ENCODE data around the gene ENTPD8.

Gene ENTPD8

DNA sequence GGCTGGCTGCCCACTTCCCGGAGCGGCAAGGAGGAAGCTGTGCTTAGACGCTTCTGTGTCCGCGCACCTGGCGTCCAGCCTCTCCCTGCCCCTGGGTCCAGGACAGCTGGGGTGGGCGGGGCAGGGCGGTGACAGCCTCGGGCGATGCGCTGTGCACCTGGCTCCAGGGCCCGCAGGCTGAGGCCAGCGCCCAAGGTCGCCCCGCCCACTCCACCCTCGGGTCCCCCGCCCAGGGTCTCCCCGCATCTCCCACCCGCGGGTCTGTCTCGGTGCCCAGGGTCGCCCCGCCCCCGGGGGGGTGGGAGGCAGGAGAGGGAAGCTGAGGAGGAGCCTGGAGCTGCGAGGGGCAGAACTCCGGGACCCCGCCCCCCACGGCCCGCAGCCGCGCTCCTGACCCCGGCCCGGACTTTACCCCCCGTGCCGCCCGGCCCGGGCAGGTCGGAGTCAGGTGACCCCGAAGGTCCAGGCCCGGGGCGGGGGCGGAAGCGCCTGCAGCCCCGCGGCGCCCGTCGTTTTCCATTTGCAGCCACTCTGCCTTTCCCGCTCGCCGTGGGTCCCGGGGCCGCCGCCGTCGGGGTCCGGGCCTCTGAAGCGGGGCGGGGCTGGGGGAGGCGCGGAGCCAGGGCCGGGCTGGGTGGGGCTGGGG, at the start of gene ENTPD8:
ENTPD8 (minus strand) TSS at position 69 of the 646 bp plus-strand sequence. CDS start 3,072 bp downstream, outside the sequence.
- Mint-ChIP-seq H3K27ac (ENCODE audit: low read depth) (no peak within 1 kb of the TSS), H3K9me3 (no peaks in the 10 kb centered on the region), H3K36me3 (ENCODE audit: insufficient read depth) (peaks cover 1% of the 10 kb centered on the region), H3K27me3 (peaks cover 20% of the 10 kb centered on the region), H3K4me1 (peaks cover 15% of the 10 kb centered on the region), H3K4me3 (peak within 1 kb of the TSS; percentile 60)
- no peak for ATAC-seq (replicated peaks; ENCODE audit: extremely low read depth, poor library complexity, severe bottlenecking)
- no peak for DNase-seq (ENCODE audit: low spot score in 2 of 2)

- Mint-ChIP-seq H3K4me3 (no peak overlapping the region), H3K36me3 (ENCODE audit: insufficient read depth) (peaks cover 5% of the 10 kb centered on the region), H3K27ac (ENCODE audit: low read depth) (no peak overlapping the region), H3K9me3 (no peaks in the 10 kb centered on the region), H3K4me1 (peaks cover 9% of the 10 kb centered on the region), H3K27me3 (no peaks in the 10 kb centered on the region)
- no peak for DNase-seq (ENCODE audit: low spot score in 2 of 2)
- no peak for ATAC-seq (replicated peaks; ENCODE audit: extremely low read depth, poor library complexity, severe bottlenecking)
Measured at GRCh38 chr9:137490532-137491186, 49.5 kb upstream of the ENTPD8 start.

DNA sequence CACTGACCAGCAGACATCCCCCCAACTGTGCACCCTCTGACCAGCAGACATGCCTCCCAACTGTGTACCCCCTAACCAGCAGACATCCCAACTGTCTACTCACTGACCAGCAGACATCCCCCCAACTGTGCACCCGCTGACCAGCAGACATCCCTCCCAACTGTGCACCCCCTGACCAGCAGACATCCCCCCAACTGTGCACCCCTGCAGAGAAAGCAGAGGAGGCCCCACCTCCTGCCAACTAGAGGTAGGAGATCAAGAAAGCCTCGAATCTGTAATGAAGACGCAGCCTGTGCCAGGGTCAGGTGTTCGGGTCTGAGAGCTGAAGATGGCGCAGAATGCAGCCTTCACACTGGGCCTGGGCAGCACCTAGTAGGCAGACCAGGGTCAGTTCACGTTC, 47.7 kb upstream of the ENTPD8 start:
- Mint-ChIP-seq H3K27me3 (no peaks in the 10 kb centered on the region), H3K9me3 (no peaks in the 10 kb centered on the region), H3K4me1 (peaks cover 9% of the 10 kb centered on the region), H3K4me3 (no peak overlapping the region), H3K36me3 (ENCODE audit: insufficient read depth) (peaks cover 3% of the 10 kb centered on the region), H3K27ac (ENCODE audit: low read depth) (no peak overlapping the region)
- DNase-seq (ENCODE audit: low spot score in 2 of 2) = no peak
- no peak for ATAC-seq (replicated peaks; ENCODE audit: extremely low read depth, poor library complexity, severe bottlenecking)

- Mint-ChIP-seq H3K9me3 (no peaks in the 10 kb centered on the region), H3K27ac (ENCODE audit: low read depth) (no peak overlapping the region), H3K36me3 (ENCODE audit: insufficient read depth) (peaks cover 3% of the 10 kb centered on the region), H3K4me3 (no peak overlapping the region), H3K4me1 (peaks cover 9% of the 10 kb centered on the region), H3K27me3 (no peaks in the 10 kb centered on the region)
- no peak for DNase-seq (ENCODE audit: low spot score in 2 of 2)
- ATAC-seq (replicated peaks; ENCODE audit: extremely low read depth, poor library complexity, severe bottlenecking) = no peak
Measured at GRCh38 chr9:137488327-137488653, 47.1 kb upstream of the ENTPD8 start.

DNA sequence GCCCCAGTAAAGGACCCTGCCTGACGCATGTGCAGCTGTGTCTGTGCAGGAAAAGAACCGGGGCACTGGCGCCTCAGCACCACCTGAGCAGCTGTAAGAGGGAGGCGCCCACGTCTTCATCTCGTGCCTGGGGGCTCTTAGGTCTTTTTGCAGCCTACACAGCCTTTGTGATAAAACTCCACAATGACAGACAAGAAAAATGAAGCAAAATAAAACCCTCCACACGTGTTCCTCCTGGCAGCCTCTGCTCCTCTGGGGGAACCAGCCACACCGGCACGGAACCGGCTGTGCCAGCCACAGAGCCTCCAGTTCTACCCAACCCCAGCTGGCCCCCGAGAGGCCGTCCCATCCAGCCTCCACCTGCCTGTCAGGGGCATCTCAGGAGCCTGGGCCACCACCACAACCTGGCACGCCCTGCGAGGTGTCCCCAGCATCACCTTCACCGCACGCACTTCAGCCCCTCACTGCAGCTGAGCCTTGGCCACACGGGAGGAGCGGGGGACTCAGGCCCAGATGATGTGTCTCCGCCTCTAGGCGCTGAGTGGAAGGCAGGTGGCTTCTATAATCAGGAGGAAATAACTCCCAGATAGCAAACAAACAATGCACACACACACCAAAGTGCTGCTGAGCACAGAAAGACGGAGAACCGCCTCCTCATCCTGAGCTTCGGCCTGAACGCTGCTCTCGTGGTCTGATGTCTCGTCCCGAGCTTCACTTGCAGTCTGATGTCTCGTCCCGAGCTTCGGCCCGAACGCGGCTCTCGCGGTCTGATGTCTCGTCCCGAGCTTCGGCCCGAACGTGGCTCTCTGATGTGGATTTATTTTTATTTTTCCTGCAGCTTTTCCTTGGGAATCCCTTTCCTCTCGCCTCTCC, 46.5 kb upstream of the ENTPD8 start:
- H3K9me3 Mint-ChIP-seq = no peaks in the 10 kb centered on the region
- H3K4me1 Mint-ChIP-seq = peaks cover 9% of the 10 kb centered on the region
- peaks cover 3% of the 10 kb centered on the region for H3K36me3 Mint-ChIP-seq (ENCODE audit: insufficient read depth)
- no peak overlapping the region for H3K4me3 Mint-ChIP-seq
- DNase-seq (ENCODE audit: low spot score in 2 of 2) (no peak), ATAC-seq (replicated peaks; ENCODE audit: extremely low read depth, poor library complexity, severe bottlenecking) (no peak)
- no peaks in the 10 kb centered on the region for H3K27me3 Mint-ChIP-seq
- no peak overlapping the region for H3K27ac Mint-ChIP-seq (ENCODE audit: low read depth)

GRCh38 chr9:137486545-137487453, 45.6 kb upstream of the ENTPD8 start:
- no peak overlapping the region for H3K27ac Mint-ChIP-seq (ENCODE audit: low read depth)
- H3K4me3 Mint-ChIP-seq = no peak overlapping the region
- no peaks in the 10 kb centered on the region for H3K27me3 Mint-ChIP-seq
- ATAC-seq (replicated peaks; ENCODE audit: extremely low read depth, poor library complexity, severe bottlenecking) = no peak
- H3K4me1 Mint-ChIP-seq = peaks cover 6% of the 10 kb centered on the region
- H3K36me3 Mint-ChIP-seq (ENCODE audit: insufficient read depth) = peaks cover 3% of the 10 kb centered on the region
- no peak for DNase-seq (ENCODE audit: low spot score in 2 of 2)
- no peaks in the 10 kb centered on the region for H3K9me3 Mint-ChIP-seq

DNA sequence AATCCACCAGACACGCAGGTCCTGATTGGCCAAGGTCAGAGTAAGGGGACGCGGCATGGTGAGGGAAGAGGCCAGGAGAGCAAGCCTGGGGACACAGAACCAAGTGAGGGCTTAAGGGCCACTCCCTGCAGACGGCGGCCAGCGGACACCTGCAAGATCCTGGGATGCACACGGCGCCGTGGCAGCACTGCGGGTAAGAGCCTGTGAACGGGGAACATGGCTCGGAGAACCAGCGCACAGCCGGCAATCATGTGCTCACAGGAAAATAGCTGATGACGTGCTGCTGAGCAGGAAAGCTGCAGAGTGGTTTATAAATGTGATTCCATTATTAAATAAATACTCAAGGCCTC, 45.0 kb upstream of the ENTPD8 start:
- no peak for DNase-seq (ENCODE audit: low spot score in 2 of 2)
- no peaks in the 10 kb centered on the region for H3K4me1 Mint-ChIP-seq
- peaks cover 3% of the 10 kb centered on the region for H3K36me3 Mint-ChIP-seq (ENCODE audit: insufficient read depth)
- H3K9me3 Mint-ChIP-seq = no peaks in the 10 kb centered on the region
- no peak overlapping the region for H3K4me3 Mint-ChIP-seq
- ATAC-seq (replicated peaks; ENCODE audit: extremely low read depth, poor library complexity, severe bottlenecking) = no peak
- no peaks in the 10 kb centered on the region for H3K27me3 Mint-ChIP-seq
- H3K27ac Mint-ChIP-seq (ENCODE audit: low read depth) = no peak overlapping the region

DNA sequence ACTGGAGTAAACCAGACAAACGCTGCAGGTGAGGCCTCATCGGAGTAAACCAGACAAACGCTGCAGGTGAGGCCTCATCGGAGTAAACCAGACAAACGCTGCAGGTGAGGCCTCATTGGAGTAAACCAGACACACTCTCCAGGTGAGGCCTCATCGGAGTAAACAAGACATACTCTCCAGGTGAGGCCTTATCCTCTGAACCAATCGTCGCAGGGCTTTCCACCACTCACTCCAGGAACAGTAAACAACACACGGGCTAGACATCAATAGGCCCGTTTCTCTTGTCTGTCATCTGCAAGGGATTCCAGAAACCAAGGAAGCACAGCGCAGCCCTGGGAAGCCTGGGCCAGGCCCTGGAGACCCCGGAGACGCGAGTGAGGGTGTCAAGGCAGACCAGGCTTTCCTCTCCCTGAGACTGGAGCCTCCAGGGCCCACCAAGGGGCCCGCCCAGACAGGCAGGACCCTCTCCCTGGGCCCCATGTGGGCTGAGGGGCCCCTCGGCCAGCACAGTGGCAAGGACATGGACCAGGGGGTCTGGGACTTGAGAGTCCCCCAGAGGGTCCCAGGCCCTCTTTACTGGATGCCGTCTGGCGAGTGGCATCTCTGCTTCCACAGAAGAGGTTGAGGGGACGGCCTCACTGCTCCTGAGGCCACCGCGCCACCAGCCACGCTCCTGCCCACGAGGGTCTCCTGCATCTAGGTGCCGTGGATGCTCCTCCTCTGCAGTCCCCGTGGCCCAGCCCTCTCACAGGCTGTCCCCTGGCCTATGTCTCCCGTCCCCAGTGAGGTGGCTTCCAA, 44.4 kb upstream of the ENTPD8 start:
- Mint-ChIP-seq H3K27me3 (no peaks in the 10 kb centered on the region), H3K27ac (ENCODE audit: low read depth) (no peak overlapping the region), H3K36me3 (ENCODE audit: insufficient read depth) (peaks cover 3% of the 10 kb centered on the region), H3K4me3 (no peak overlapping the region), H3K4me1 (no peaks in the 10 kb centered on the region), H3K9me3 (no peaks in the 10 kb centered on the region)
- ATAC-seq (replicated peaks; ENCODE audit: extremely low read depth, poor library complexity, severe bottlenecking) (no peak), DNase-seq (ENCODE audit: low spot score in 2 of 2) (no peak)

GRCh38 chr9:137484551-137485315, 43.6 kb upstream of the ENTPD8 start:
- no peaks in the 10 kb centered on the region for H3K4me1 Mint-ChIP-seq
- no peak overlapping the region for H3K4me3 Mint-ChIP-seq
- DNase-seq (ENCODE audit: low spot score in 2 of 2) (no peak), ATAC-seq (replicated peaks; ENCODE audit: extremely low read depth, poor library complexity, severe bottlenecking) (no peak)
- peaks cover 3% of the 10 kb centered on the region for H3K36me3 Mint-ChIP-seq (ENCODE audit: insufficient read depth)
- H3K27me3 Mint-ChIP-seq = no peaks in the 10 kb centered on the region
- no peaks in the 10 kb centered on the region for H3K9me3 Mint-ChIP-seq
- H3K27ac Mint-ChIP-seq (ENCODE audit: low read depth) = no peak overlapping the region

GRCh38 chr9:137482094-137482781, 41.1 kb upstream of the ENTPD8 start:
- H3K27me3 Mint-ChIP-seq = no peaks in the 10 kb centered on the region
- DNase-seq (ENCODE audit: low spot score in 2 of 2) (no peak), ATAC-seq (replicated peaks; ENCODE audit: extremely low read depth, poor library complexity, severe bottlenecking) (no peak)
- peaks cover 3% of the 10 kb centered on the region for H3K36me3 Mint-ChIP-seq (ENCODE audit: insufficient read depth)
- H3K9me3 Mint-ChIP-seq = no peaks in the 10 kb centered on the region
- H3K27ac Mint-ChIP-seq (ENCODE audit: low read depth) = no peak overlapping the region
- H3K4me3 Mint-ChIP-seq = no peak overlapping the region
- H3K4me1 Mint-ChIP-seq = no peaks in the 10 kb centered on the region
